Prostate gland (tissue), 2 donors: Measurements from ENCODE around the gene KIF5C. TPM values are rescaled to one million over a fixed set of nuclear protein-coding genes. Genes with fewer than 3 reads are reported as not detected.

Experiments
- DNase-seq: peaks from one replicate; pipeline ENCODE4 v3.0.0-alpha.2; 2019; ENCODE audit warnings: low spot score
- H3K27ac ChIP-seq, 2 donors: fragments of 200-600 bp; sonication (generic); 2 replicates each; pipeline ENCODE4 v1.5.1; 2017 to 2019
- H3K27me3 ChIP-seq: fragments of 200-600 bp; sonication (generic); replicated peaks from 2 replicates; pipeline ENCODE4 v1.5.1; 2019; ENCODE audit not compliant: insufficient read depth
- H3K36me3 ChIP-seq, 2 donors: fragments of 200-600 bp; sonication (generic); 1 replicate in 1 of 2; 2 replicates in 1 of 2; pipeline versions ENCODE4 v1.5.1 to v1.8.1; 2017 to 2019
- H3K4me1 ChIP-seq: fragments of 200-600 bp; sonication (generic); replicated peaks from 2 replicates; pipeline ENCODE4 v1.5.1; 2019
- H3K4me3 ChIP-seq, 2 donors: fragments of 200-600 bp; sonication (generic); 2 replicates each; pipeline ENCODE4 v1.5.1; 2017 to 2019
- H3K9me3 ChIP-seq: fragments of 200-600 bp; sonication (generic); 2 replicates; pipeline ENCODE4 v1.5.1; 2017
- POLR2A ChIP-seq: fragments of 450-650 bp; IDR thresholded peaks from one replicate; pipeline ENCODE4 v1.6.1; 2016; ENCODE audit warnings: antibody characterized with exemption, mild to moderate bottlenecking
- POLR2AphosphoS5 ChIP-seq: sonication (generic); formaldehyde crosslinking; IDR thresholded peaks from one replicate; pipeline ENCODE4 v1.6.1; 2017; ENCODE audit warnings: antibody characterized with exemption
- WGBS: methylation state at CpG from one replicate; pipeline ENCODE4 v1.1.5; 2018; 5-methylcytosine and 5-hydroxymethylcytosine counted together
- intact Hi-C: fragments of 100-400 bp; cut with DNase I; formaldehyde crosslinking; loops from one replicate; pipeline ENCODE4 v1.14.2; 2022
- total RNA-seq, 2 donors: library from RNA; depleted of rRNA; stranded (reverse); fragments of >200 nt; gene quantifications; one replicate each; pipeline ENCODE4 v1.1.0, GENCODE V29; 2016
- TF ChIP-seq, protein P1 (sequence below), 4 experiments: fragments of 200-600 bp in 2 of 4; fragments of 450-650 bp in 2 of 4; sonication (generic) in 2 of 4; IDR thresholded peaks; 1 replicate in 3 of 4; 2 replicates in 1 of 4; pipeline ENCODE4 v1.5.1; 2016 to 2019; ENCODE audit warnings: antibody characterized with exemption in 4 of 4, mild to moderate bottlenecking in 2 of 4, moderate library complexity in 2 of 4

Gene KIF5C
- total RNA-seq, 2 donors from 2014 or later, result 84.3 to 123 TPM

DNA sequence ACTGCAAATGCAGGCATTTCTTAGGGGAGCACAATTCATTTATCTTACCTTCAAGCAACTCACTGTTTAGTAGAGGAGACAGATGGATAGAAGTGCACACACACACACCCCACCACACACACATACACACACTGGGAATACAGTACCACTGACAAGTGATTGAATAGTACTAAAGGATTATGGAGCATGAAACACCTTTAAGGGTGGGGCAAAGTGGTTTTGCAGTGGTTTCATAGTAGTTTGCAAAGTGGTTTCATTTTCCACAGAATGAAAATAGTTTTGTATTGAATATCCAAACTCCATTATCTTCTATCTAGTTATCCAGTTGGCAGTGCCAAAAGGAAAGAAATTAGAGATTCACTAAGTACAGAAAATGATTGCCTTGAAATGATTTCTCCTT lies 18.9 kb downstream of the KIF5C start:
- Histone ChIP-seq H3K4me3 (no peak overlapping the region), H3K9me3 (no peaks in the 10 kb centered on the region), H3K4me1 (no peaks in the 10 kb centered on the region), H3K27me3 (no peaks in the 10 kb centered on the region), H3K36me3 (no peaks in the 10 kb centered on the region), H3K27ac (no peak overlapping the region)
- DNase-seq, result no peak
- TF ChIP-seq POLR2A (no peak), POLR2AphosphoS5 (no peak)
- intact Hi-C loops, result no loop called here

DNA sequence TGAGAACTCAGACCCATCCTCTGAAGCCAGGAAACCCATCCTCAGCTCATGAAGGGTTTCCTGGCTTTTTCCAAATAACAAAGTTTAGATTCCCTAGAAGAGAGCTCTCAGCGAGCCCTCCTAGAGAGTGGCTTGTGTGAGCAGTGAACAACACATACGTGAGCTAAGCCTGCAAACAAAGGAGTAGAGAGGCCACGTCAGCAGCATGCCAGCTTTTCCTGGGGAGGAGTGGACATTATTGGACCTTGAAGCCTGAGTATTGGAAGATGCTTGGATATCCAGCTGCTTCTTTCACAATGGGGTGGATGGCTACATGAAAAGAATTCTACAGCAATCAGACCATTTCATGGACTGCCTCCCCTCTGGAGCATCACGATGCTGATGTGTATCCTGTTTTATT lies 21.1 kb downstream of the KIF5C start:
- Histone ChIP-seq H3K9me3 (no peaks in the 10 kb centered on the region), H3K36me3 (no peaks in the 10 kb centered on the region), H3K27me3 (no peaks in the 10 kb centered on the region), H3K27ac (no peak overlapping the region), H3K4me1 (no peaks in the 10 kb centered on the region), H3K4me3 (no peak overlapping the region)
- 77% methylated on average over 4 of the region's 4 CpGs for WGBS
- no peak for TF ChIP-seq POLR2AphosphoS5
- TF ChIP-seq, protein P1, sequence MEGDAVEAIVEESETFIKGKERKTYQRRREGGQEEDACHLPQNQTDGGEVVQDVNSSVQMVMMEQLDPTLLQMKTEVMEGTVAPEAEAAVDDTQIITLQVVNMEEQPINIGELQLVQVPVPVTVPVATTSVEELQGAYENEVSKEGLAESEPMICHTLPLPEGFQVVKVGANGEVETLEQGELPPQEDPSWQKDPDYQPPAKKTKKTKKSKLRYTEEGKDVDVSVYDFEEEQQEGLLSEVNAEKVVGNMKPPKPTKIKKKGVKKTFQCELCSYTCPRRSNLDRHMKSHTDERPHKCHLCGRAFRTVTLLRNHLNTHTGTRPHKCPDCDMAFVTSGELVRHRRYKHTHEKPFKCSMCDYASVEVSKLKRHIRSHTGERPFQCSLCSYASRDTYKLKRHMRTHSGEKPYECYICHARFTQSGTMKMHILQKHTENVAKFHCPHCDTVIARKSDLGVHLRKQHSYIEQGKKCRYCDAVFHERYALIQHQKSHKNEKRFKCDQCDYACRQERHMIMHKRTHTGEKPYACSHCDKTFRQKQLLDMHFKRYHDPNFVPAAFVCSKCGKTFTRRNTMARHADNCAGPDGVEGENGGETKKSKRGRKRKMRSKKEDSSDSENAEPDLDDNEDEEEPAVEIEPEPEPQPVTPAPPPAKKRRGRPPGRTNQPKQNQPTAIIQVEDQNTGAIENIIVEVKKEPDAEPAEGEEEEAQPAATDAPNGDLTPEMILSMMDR (IDR thresholded peaks at IDR 0.05), result no peak
- no peak for DNase-seq
- intact Hi-C loops, result no loop called here

DNA sequence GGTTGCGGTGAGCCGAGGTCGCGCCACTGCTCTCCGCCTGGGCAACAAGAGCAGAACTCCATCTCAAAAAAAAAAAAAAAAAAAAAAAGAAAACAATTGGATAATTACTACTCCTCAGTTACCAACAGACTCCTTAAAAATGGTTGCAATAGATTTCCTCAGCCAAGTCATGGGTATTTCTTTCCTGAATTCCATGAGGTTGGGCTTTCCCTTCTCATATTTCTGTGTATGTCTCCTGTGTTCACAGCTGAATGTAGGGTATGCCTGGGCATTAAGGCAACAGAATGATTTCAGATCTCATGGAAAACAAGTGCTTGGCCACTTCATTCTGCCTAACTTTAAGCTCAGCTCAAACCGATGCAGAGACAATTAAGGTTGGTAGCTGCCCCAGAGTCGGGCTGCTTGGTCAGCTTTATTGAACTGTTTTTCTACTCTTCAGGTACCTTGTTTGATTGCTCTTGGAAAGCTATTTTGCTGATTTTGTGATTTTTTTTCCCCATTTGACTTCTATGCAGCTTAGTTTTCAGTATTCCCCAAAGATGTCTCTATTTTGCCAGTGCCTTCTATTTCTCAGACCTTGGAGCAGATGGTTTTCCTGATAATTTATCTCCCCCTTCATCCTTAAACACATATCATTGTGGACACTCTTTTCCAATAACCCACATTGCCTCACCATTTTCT lies 24.8 kb downstream of the KIF5C start:
- Histone ChIP-seq H3K27me3 (no peaks in the 10 kb centered on the region), H3K27ac (no peak overlapping the region), H3K9me3 (no peaks in the 10 kb centered on the region), H3K36me3 (no peaks in the 10 kb centered on the region), H3K4me1 (no peaks in the 10 kb centered on the region), H3K4me3 (no peak overlapping the region)
- no peak for DNase-seq
- TF ChIP-seq, protein P1 (IDR thresholded peaks at IDR 0.05), result no peak
- no peak for TF ChIP-seq POLR2A
- no peak for TF ChIP-seq POLR2AphosphoS5
- WGBS, result 94% methylated on average over 7 of the region's 7 CpGs
- intact Hi-C loops, result no loop called here

DNA sequence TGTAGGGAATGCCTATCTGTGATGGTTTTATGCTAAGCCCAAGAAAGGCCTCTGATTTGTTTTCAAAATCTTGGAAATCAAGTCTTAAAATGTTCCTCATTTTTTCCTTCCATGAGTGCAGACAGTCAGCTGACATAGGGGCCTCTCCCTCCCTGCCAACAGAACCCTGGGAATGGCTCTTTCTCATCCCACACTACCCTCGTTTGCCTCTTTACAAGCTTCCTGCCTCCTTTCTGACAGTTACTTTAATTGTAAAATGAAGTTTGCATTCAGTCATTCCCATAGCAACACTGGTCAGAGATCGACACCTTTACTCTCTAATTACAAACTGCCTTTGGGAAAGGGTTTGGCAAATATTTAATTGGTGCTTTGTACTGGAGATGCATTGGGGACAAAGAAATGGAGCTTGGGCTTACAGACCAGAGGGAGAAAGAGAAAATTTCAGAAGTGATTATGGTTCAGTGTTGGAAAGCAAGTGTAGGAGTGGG lies 25.4 kb downstream of the KIF5C start:
- WGBS, result 53% methylated on average over 2 of the region's 2 CpGs
- no peak overlapping the region for H3K4me3 ChIP-seq
- H3K27me3 ChIP-seq, result no peaks in the 10 kb centered on the region
- no peaks in the 10 kb centered on the region for H3K4me1 ChIP-seq
- TF ChIP-seq, protein P1 (IDR thresholded peaks at IDR 0.05), result no peak
- TF ChIP-seq POLR2AphosphoS5 (no peak), POLR2A (no peak)
- intact Hi-C loops, result no loop called here
- H3K27ac ChIP-seq, result no peak overlapping the region
- no peaks in the 10 kb centered on the region for H3K36me3 ChIP-seq
- no peaks in the 10 kb centered on the region for H3K9me3 ChIP-seq
- no peak for DNase-seq

DNA sequence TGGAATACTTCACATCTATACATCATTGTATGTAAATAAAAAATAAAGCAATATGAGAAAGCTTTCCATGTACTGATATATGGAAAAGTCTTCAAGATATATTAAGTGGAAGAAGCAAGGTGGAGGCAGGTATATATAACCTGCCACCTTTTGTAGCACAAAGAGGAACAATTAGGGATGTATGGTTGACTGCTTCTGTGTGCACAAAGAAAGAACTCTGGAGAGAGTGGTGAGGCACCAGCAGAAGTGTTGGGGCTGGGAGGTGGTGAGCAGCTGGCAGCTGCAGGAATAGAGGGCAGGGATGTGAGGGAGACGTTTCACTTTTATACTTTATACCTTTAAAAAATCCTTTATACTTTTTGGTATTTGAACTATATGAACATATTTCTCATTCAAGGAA lies 26.1 kb downstream of the KIF5C start:
- Histone ChIP-seq H3K27me3 (no peaks in the 10 kb centered on the region), H3K4me1 (no peaks in the 10 kb centered on the region), H3K27ac (no peak overlapping the region), H3K36me3 (no peaks in the 10 kb centered on the region), H3K4me3 (no peak overlapping the region), H3K9me3 (no peaks in the 10 kb centered on the region)
- WGBS, result 62% methylated on average over 1 of the region's 1 CpG
- TF ChIP-seq POLR2AphosphoS5 (no peak), POLR2A (no peak)
- TF ChIP-seq, protein P1 (IDR thresholded peaks at IDR 0.05), result no peak
- intact Hi-C loops, result no loop called here
- no peak for DNase-seq
